Activated CD4-positive, alpha-beta T cell treated with anti-CD3 and anti-CD28 coated beads, Interleukin-2, Interleukin-6, amounts not matched to agents 100 ng/mL and 50 ng/mL, durations not matched to agents 16 hours and 8 hours (primary cell): Measurements from ENCODE around the gene GRK5.

Experiments
- DNase-seq: peaks from one replicate; pipeline ENCODE4 v3.0.0-alpha.2; 2020

Gene GRK5

DNA sequence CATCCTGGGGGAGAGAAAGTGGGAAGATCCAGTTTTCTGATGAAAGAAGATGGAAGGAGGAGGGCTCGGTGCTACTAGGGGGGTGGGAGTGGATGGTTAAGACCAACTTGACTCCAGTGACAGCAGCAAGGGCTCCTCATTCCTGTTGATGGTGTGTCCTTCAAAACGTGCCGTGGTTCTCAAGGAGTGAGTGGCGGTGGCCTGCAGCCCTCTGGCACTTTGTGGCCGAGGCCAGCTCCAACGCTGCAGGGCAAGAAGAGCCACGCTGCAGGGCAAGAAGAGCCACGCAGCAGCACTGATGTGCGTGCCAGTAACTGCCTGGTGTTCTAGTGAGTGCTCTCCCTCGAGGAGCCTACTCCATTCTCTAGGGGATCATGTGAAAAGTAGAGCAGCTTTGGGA is 72.1 kb downstream of the GRK5 start:
- DNase-seq: no peak

DNA sequence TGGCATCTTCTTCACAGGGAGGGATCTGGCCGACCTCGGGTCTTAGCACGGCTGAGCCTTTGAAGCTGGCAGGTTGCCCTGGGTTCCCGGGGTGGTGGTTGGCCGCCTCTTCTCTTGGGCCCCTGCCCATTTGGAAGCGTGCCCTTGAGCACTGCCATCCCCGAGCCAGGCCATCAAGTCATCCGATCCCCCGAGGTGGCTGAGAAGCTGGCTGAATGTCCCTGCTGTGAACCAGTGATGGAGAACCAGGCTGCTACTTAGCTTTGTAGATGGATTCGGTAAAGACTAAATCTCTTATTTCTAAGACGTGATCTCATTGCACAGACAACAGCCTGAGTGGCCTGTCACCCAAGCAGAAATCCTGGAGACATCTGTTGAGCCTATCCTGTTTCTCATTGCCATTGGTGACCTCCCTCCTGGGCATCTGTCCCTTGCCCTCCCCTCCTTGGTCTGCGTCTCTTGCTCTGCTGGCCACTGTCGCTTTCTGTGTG is 74.3 kb downstream of the GRK5 start:
- no peak for DNase-seq

DNA sequence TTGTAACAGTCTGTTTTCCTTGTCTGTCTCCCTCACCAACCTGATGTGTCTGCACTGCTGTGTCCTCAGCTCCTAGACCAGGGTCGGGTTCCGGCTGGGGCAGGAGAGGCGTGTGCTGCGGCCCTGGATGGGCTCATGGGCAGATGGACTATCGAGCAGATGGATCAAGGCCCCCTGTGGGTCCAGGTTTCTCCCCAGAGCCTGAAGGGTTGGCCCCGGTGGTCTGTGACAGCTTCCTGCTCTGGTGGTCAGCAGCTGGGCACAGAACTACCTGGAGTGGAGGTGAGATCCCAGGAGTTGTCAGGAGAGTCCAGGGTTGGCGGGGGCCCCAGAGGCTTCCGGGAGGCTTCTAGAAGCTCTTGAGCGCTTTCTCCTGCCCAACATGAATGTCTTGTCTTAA is 75.1 kb downstream of the GRK5 start:
- DNase-seq: no peak

DNA sequence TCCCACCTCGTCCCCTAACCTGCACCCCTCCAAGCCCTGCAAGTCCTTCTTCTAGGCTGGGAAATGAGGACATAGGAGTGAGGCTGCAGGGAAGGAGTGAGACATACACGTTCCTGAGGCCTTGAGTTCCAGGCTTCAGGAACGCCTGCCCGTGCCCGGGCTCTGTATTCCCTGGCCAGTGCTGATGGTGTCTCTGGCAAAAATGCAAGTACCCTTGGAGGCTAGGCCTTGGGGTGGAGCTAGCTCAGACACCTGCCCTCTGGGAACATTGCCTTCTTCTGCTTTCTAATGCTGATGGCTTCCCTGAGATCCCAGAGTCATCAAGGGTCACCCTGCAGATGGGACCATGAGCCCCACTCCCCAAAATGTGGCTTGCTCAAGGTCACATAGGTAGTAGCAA is 76.0 kb downstream of the GRK5 start:
- no peak for DNase-seq

DNA sequence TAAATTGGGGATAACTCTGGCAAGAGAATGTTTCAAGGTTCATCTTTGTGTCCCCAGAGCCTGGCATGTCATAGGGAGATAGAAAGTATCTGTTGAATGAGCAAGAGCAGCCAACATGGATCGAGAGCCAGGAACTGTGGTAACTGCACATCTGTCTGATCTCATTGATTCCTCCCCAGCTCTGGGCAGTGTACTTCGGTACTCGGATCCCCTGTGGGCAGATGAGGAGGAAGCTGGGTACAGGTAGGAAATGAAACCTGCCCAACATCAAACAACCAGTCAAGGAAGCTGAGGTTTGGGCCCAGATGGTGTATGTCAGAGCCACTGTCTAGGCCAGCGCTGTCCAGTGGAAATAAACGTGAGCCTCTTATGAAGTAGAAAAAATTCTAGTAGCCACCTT is 76.4 kb downstream of the GRK5 start:
- DNase-seq: peak; percentile 31

DNA sequence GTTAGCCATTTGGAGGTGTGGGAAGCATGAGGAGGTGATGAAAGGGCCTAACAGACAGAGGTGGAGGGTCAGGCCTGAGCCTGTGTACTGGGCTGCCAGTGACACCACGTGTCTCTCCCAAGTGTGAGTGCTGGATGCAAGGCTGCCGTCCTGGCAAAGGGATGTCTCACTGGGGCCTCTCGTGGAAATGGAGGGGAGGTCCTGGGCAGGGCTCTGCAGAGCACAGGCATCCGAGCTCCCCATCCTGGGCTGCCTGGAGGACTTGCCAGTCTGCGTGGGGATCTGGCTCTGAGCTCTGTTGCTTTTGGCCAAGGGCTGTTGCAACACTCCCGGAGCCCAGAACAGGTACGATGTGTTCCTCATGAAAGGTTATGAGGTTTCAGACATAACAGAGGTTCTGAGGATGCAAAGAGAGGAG is 77.3 kb downstream of the GRK5 start:
- DNase-seq: no peak

DNA sequence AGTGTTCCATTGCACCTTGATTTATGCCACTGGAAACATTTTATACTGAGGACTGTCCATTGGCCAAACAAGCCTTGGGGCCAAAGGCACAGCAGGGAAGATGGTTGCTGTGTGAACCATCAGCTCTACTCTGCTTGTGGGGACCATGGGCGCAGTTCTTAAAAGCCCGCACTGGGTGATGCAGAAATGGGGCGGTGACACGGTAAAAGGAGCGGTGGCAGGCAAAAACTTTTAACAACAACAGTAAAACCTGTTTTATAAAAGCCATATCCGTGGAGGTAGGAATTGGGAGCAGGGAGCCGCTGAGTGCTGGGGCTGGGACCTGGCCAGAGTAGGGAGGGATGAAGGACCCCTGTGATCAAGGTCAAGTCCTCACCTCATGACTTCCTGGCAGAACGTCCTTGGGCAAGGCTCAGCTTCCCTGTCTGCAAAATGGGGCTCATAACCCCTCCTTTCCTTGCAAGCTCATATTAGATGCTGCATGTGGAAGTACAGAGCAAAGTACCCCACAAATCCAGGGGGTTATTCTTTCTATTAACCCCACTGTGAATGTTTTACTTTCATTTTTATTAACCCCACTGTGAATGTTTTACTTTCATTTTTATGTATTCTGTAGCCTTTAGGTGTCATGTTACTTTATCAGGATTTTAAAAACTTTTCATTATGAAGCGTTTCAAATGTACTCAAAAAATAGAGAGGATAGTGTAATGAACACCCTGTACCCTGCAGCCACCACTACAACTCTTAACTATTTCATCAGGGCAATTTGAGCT is 78.3 kb downstream of the GRK5 start:
- no peak for DNase-seq

DNA sequence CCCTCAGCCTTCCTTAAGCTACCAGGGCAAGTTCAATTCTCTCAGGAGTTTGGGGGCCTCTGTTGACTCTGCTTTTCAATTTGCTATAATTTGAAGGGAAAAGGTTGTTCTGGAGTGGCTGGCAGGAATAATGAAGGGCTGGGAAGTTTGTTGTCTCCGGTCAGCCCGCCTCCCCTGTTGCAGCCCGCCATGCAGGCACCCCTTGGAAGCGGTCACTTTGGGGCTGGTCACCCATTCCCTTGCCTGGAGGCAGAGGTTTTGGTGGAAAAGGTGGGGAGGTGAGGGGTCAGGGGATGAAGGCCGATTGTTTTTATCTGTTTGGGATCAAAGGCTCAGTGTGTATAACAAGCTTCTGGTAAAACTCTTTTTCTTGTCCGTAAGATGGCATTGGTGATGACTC is 79.1 kb downstream of the GRK5 start:
- DNase-seq: no peak

DNA sequence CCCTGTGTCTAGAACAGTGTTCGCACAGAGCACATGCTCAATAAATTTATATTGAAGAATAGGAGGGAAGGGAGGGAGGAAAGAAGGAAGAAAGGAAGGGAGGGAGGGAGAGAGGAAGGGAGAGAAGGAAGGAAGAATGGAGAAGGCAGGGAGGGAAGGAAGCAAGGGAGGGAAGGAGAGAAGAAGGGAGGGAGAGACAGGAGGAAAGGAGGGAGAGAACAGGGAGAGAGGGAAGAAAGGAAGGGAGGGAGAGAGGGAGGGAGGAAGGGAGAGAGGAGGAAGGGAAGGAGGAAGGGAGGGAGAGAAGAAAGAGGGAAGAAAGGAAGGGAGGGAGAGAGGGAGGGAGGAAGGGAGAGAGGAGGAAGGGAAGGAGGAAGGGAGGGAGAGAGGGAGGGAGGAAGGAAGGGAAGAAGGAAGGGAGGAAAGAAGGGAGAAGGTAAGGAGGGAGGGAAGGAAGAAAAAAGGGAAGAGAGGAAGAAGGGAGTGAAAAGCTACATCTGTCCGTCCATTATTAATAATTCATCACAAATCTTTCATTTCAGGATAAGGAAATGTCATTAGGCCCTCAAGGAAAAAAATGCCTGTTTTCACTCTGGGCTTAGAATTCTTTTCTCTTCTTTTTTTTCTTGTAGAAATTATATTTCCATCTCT is 79.7 kb downstream of the GRK5 start:
- no peak for DNase-seq

DNA sequence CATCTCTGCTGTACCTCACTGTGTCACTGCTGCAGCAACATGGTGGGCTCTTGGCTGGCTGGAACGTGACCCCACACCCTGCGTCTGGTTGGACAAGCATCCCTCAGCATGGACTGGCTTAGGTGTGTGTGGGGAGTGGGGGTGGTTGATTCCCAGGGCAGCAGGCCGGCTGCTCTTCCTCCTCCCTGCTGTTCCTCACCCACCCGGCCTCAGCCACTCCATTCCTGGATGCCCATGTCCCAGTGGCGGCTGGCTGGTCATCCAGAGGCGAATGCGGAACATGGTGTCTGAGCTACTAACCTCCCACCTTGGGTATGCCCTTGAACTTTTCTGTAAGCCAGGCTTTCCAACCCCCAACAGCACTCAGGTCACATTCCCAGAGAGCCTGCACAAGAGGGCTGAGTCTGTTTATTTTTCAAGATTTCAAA is 81.2 kb downstream of the GRK5 start:
- DNase-seq: no peak

DNA sequence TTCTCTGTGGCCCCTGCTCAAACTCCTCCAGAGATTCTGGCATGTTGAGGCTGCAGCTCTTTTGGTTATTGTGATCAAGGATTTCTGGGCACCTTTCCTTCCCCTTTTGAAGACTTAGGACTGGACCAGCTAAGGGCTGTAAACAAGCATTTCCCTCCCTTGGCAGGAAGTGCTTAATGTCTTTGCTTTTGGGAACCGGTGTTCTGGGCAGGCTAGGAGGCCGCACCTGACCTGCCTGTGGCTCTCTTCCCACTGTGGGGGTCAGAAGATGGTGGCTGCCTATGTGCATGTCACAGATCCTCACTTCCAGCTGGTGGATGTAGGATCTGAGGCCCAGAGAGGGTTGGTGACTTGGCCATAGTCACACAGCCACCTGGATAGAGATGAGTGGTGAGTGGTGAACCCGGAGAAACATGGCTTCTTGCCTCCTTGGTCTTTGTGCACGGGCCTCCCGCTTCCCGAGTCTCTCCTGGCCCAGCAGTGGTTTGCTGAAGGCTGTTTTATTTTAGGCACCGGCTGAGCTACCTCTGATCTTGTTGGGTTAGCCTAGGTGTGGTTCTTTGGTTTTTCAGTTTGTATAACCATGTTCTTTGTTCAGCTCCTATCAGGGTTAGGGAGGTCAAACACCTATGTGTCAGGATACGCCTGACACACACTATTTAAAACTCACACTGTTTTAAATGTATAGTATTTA is 82.0 kb downstream of the GRK5 start:
- DNase-seq: no peak

DNA sequence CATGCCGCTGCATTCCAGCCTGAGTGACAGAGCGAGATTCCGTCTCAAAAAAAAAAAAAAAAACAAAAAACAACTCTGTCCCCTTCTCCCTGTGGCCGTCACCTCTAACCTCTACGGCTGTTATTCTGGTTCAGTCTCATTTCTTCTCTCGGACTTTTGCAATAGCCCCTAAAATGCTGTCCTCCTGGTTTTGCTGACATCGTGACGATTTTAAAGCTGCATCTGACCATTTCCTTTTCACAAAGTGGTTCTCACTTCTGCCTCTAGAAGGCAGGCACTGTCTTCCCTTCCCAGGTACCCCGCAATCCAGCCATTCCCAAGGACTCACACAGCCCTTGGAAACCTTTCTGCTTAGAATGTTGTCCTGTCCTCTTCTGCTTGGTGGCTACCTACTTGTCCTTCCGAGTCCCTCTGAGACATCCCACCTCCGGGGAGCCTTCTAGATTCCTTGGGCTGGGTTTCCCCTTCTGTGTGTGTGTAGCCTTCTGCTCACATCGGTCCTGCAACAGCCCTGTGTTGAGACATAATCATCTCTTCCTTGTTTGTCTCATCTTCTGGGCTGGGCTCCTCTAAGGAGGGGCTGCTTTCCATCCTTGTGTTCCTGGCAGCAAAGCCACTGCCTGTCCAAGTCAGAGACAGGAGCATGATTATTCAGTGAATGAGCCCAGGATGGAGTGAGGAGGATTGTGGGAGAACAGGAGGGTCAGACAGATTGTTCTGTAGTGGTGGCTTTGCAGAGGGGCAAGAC is 83.1 kb downstream of the GRK5 start:
- no peak for DNase-seq

DNA sequence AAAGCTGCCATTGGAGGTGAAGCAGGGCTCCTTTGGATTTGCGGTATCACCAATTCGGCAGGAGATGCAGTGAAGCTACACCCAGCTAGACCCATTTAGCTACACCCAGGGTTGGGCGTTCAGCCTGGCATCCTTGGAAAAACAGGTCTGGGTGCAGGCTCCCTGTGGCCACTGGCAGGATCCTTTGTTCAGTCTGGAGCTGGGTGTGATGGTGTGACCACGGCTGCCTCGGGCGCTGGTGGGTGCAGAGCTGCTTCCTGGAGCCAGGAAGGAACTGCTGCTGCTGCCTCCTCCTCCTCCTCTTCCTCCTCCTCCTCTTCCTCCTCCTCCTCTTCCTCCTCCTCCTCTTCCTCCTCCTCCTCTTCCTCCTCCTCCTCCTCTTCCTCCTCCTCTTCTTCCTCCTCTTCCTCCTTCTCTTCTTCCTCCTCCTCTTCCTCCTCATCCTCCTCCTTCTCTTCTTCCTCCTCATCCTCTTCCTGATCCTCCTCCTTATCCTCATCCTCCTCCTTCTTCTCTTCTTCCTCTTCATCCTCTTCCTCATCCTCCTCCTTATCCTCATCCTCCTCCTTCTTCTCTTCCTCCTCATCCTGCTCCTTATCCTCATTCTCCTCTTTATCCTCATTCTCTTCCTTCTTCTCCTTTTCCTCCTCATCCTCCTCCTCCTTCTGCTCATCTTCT is 84.0 kb downstream of the GRK5 start:
- DNase-seq: no peak

DNA sequence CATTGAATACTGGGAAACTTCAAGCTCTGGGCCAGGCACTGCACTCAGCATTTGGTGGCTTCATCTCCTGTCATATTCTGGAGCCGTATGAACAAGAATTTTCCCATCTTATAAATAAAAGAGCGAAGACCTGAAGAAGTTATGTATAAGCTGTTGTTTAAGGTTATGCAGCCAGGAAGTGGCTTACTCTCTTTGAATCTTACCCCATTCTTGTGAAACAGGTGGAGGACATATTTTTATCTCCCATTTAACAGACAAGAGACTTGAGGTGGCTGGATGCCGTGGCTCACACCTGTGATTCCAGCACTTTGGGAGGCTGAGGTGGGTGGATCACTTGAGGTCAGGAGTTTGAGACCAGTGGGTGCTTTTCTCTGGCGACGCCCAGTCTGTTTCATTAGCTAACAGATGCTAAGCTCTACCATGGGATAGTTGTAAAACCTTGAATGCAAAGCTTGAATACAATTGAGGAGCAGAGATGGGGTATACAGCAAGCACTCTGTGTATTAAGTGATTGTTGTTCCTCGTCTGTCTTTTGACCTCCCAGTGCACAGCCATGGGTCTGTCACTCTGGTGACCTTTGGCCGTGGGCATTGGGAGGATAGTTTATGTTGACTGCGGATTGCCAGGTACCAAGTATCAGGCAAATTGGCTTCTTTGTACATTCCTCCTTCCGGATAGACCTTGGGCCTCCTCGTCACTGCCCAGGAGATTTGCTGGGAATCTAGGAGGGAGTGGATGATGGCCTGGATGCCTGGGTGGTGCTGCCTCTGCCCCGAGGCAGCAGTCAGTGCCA is 85.8 kb downstream of the GRK5 start:
- no peak for DNase-seq

DNA sequence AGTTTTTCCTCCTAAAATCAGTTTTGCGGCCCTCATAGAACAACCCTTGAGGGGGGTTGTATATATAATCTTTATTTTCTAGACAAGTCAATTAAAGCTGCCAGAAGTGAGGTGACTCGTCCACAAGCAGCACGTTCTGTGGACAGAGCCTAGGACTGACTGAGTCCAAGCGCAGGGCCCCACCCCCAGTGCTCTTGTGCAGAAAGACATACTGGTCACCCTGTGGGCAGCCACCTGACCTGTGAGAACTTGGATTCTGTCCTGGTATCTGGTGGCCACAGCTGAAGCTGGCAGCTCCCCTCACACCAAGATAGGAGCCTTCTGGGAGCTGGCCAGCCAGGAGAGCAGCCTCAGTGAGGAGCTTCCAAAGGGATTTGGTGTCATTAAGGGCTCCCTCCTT is 89.3 kb downstream of the GRK5 start:
- no peak for DNase-seq

DNA sequence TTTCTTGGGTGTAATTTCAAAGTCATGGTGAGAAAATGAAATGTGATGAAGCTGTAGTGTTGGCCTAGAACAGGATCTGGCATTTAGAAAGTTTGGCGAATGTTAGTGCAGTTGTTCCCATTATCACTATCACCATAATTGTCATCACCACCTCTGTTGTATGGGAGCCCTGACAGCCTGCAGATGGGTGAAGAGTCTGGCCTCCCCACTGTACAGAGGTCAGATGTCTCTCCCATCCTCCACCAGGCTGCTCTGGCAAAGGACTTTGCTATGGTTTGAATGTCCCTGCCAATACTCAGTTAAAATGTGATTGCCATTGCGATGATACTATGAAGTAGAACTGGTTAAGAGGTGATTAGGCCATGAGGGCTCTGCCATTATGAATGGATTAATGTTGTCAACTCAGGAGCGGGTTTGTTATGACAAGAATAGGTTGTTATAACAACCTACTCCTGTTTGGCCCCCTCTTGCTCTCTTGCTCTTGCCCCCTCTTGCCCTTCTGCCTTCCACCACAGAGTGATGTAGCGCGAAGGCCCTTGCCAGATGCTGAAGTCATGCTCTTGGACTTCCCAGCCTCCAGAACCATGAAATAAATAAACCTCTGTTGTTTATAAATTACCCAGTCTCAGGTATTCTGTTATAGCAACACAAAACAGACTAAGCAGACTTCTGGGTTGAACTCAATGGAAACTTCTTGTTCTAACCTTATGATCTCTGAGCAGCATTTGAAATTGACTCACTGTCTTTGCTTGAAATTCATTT is 90.0 kb downstream of the GRK5 start:
- DNase-seq: no peak

DNA sequence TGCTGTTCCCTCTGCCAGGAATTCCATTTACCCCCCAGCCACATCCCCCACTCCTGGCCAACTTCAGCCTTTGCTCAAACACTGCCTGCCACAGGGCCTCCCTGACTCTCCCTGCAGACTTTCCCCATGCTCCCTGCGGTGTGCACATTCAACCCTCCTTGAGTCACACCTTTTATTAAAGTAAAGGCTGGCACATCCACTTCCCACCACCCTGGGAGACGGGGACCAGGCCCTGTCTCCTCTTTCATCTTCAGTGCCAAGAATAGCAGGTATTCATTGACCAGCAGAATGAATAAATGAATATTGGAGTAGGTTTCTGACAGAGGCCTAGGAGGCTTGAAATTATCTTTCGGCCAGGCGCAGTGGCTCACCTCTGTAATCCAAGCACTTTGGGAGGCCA is 91.4 kb downstream of the GRK5 start:
- no peak for DNase-seq

DNA sequence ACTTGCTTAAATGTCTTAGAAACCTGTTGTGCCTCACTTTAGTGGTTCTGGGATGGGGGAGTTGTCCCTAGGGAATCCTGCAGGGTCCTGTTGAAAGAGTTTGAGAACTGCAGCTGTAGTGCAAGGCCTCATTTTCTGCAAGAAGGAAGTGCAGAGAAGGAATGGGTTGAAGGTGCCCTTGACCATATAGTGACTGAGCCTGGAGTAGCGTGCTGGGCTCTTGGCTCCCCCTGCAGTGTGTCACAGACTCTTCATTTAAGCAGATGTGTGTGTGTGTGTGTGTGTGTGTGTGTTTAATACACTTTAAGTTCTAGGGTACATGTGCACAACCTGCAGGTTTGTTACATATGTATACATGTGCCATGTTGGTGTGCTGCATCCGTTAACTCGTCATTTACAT is 92.2 kb downstream of the GRK5 start:
- DNase-seq: no peak

DNA sequence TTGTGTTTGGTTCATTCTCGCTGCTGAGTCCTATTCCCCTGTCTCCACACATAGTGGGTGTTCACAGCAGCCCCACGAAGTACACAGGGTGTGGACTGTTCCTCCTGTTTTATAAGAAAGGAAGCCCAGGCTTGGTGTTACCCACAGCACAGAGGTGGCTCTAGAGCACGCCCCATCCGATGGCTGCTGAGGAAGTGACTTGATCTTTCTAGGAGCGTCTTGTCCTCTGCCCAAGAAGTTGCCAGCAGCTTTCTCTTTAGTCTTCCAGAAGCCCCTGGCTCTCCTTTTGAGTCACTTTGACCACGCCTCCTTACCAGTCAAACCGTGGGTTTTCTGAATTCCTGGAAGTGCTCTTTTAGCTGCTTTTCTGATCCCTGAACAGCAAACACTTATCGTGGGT is 94.0 kb downstream of the GRK5 start:
- peak; percentile 91 for DNase-seq

DNA sequence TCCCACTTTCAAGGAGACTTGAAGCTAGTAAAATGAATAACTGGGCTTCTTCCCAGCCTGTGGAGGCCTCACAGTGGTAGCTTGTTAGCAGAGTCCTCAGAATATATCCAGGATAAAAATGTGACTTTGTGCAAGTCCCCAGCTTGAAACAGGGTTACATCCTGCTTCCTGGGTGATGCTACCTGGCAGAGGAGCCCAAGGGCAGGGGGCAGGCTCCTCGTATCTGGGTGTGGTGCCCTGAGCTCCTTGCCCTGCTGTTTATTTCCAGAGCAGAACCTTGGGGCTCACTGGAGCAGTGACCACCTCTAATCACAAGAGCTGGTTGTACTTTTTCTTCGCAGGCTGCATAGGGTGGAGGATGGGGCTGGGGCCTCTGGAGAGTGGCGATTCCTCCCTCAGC is 94.8 kb downstream of the GRK5 start:
- DNase-seq: no peak
